ENCODE data around the gene MIDN.

The MIDN gene

DNA sequence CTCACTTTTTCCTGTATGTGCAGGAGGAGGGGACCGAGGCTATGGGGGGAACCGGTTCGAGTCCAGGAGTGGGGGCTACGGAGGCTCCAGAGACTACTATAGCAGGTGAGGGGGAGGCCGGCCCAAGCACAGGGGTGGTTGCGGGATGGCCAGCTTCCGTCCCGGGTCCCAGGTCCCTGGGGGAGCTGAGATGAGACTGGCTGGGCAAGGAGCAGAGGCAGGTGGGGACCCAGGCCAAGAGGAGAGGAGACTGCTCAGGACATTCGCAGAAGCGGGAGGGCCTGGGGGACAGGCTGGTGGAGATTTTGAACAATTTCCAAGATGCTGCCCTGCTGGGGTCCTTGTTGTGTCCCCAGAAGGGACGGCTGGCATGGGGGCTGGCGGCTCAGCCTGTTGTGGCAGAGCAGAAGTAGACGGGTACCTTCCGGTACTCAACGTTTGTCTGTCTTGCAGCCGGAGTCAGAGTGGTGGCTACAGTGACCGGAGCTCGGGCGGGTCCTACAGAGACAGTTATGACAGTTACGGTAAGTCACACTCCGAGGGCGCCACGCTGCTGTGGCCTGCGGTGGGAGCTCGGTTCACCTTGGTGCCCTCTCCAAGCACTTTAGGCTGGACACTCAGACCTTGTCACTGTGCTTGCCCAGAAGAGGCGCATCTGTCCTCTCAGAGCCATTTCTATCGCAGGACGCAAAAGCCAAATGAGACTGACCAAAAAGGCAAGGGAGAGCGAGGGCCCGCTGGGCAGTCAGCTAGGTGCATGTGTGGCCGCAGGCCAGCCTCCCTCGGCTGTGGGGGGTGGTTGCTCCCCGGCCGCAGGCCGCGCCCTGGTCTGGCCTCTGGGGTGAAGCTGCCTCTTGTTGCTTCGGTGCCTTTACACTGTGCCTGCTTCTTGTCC is 23.4 kb downstream of the MIDN start:
- TF ChIP-seq, protein P1, sequence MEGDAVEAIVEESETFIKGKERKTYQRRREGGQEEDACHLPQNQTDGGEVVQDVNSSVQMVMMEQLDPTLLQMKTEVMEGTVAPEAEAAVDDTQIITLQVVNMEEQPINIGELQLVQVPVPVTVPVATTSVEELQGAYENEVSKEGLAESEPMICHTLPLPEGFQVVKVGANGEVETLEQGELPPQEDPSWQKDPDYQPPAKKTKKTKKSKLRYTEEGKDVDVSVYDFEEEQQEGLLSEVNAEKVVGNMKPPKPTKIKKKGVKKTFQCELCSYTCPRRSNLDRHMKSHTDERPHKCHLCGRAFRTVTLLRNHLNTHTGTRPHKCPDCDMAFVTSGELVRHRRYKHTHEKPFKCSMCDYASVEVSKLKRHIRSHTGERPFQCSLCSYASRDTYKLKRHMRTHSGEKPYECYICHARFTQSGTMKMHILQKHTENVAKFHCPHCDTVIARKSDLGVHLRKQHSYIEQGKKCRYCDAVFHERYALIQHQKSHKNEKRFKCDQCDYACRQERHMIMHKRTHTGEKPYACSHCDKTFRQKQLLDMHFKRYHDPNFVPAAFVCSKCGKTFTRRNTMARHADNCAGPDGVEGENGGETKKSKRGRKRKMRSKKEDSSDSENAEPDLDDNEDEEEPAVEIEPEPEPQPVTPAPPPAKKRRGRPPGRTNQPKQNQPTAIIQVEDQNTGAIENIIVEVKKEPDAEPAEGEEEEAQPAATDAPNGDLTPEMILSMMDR (IDR thresholded peaks at IDR 0.05; ENCODE audit: borderline replicate concordance, insufficient read depth, low read depth, low read length), result no peak

DNA sequence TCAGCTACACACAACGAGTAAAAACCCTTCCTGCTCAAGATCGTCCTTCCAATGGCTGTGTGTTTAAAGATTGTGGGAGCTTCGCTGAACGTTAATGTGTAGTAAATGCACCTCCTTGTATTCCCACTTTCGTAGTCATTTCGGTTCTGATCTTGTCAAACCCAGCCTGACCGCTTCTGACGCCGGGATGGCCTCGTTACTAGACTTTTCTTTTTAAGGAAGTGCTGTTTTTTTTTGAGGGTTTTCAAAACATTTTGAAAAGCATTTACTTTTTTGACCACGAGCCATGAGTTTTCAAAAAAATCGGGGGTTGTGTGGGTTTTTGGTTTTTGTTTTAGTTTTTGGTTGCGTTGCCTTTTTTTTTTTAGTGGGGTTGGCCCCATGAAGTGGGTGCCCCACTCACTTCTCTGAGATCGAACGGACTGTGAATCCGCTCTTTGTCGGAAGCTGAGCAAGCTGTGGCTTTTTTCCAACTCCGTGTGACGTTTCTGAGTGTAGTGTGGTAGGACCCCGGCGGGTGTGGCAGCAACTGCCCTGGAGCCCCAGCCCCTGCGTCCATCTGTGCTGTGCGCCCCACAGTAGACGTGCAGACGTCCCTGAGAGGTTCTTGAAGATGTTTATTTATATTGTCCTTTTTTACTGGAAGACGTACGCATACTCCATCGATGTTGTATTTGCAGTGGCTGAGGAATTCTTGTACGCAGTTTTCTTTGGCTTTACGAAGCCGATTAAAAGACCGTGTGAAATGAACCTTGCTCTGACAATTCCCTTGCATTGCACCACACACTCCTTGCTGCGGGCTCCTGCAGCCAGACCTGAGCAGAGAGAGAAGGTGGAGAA is 24.3 kb downstream of the MIDN start:
- no peak overlapping the region for H3K4me3 ChIP-seq (ENCODE audit: low read depth, low read length)

More for the DNA sequence above, 23.4 kb downstream of the MIDN start:
- no peak overlapping the region for H3K4me3 ChIP-seq (ENCODE audit: low read depth, low read length)

DNA sequence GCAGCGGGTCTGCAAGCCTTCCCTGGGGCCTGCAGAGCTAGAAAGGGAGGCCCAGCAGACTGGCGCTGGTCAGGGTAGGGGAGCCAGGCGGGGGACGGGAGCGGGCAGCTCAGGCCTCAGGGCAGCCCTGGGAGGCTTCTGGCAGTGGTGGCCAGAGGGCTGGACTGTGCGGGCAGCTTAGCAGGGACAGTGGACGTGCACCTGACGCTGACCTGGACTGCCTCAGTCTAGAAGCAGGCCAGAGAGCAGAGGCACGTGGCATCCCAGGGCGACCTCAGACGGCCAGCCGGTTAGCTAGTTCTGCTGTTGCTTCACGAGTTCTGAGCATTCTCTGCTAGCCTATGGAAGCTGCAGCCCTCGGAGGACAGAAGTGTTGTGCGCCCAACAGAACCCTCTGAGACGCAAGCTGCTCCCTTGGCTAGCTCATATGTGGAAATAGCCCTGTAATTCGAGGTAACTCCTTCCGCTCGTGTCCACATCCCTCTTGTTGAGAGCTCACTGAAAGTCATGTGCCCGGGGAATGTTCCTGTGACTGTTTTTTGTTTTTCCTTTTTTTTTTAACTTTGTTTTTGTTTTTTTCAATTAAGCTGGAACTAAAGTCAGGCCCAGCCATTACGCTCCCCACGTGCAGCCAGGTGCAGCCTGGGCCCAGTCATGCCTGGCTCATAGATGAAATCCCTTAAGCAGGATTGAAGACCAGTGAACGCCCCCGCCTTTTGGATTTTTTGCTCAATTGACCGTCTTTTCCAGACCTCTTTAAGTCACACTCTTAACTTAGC is 25.1 kb downstream of the MIDN start:
- no peak overlapping the region for H3K4me3 ChIP-seq (ENCODE audit: low read depth, low read length)
- TF ChIP-seq, protein P1 (IDR thresholded peaks at IDR 0.05; ENCODE audit: borderline replicate concordance, insufficient read depth, low read depth, low read length), result no peak

More for the DNA sequence above, 24.3 kb downstream of the MIDN start:
- TF ChIP-seq, protein P1 (IDR thresholded peaks at IDR 0.05; ENCODE audit: borderline replicate concordance, insufficient read depth, low read depth, low read length), result no peak

DNA sequence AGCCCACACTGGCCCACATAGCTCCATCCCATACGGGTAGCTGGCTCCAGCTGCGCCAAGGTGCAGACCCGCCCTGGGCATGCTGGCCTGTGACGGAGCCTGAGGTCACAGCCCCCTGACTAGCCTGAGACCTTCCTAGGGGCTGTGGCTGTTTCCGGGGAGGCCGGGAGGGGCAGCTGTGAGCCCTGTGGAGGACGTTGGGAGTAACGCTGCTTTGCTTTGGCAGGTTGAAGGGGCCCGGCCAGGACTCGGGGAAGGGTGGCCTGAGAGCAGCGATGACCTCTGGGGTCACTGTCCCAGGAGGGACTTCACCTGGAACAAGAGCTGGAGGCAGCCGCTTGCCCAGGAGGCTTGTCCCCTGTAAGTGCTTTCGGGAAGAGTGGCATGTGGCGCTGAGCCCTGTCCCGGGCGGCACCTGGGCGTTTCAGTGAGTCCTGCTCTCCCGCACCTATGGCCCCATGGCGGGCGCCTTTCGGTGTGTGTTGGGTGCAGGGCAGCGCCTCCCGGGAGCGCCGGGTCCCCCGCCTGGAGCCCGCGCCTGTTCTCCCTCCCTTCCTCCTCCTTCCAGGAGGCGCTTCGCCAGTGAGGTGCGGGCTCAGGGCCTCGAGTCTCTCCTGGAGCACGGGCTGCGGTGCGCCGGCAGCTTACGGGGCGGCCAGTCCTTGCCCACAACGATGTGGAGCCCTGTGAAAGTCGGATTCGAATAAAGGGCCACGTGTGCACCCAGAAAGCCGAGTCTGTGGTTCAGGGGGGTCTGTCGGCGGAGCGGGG is 25.9 kb downstream of the MIDN start:
- TF ChIP-seq, protein P1 (IDR thresholded peaks at IDR 0.05; ENCODE audit: borderline replicate concordance, insufficient read depth, low read depth, low read length), result no peak
- peak overlapping the region; percentile 53 for H3K4me3 ChIP-seq (ENCODE audit: low read depth, low read length)

DNA sequence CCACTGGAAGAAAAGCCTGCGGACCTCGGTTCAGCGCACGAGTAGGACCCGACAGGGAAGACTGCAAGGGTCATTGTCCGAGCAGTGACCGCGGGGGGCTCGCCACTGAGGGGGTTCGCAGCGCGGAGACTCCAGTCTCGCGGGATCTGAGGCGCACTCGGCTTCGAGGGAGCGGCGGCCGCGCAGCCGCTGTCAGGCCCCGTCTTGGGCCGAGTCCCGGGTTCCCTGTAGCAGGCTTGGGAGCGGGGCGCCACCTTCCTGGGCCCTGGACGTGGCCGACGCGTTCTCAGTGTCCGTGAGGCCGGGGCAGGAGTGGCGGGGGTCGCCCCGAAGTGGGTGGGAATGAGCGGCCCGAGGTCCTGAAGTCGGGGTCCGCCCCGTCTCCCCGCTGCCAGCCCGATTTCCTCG is 26.5 kb downstream of the MIDN start:
- peak overlapping the region; percentile 53 for H3K4me3 ChIP-seq (ENCODE audit: low read depth, low read length)
- TF ChIP-seq, protein P1 (IDR thresholded peaks at IDR 0.05; ENCODE audit: borderline replicate concordance, insufficient read depth, low read depth, low read length), result no peak
